Uterus (tissue), 2 donors: Measurements from ENCODE around the gene TMEM82.

Experiments used
- POLR2A ChIP-seq, 2 donors: fragments of 450-650 bp; IDR thresholded peaks; one replicate each; pipeline ENCODE4 v1.6.1; 2016; ENCODE audit warnings: antibody characterized with exemption in 2 of 2, mild to moderate bottlenecking in 1 of 2, moderate library complexity in 1 of 2
- TF ChIP-seq, protein P1 (sequence below), 4 experiments: fragments of 200-600 bp in 2 of 4; fragments of 450-650 bp in 2 of 4; sonication (generic) in 2 of 4; IDR thresholded peaks; one replicate each; pipeline ENCODE4 v1.5.1; 2016 to 2019; ENCODE audit warnings: antibody characterized with exemption in 4 of 4, mild to moderate bottlenecking in 2 of 4, moderate library complexity in 1 of 4

GRCh38 chr1:15730936-15731335 is 11.4 kb upstream of the TMEM82 start:
- TF ChIP-seq POLR2A (IDR thresholded peaks at IDR 0.05), result no peak
- TF ChIP-seq, protein P1, sequence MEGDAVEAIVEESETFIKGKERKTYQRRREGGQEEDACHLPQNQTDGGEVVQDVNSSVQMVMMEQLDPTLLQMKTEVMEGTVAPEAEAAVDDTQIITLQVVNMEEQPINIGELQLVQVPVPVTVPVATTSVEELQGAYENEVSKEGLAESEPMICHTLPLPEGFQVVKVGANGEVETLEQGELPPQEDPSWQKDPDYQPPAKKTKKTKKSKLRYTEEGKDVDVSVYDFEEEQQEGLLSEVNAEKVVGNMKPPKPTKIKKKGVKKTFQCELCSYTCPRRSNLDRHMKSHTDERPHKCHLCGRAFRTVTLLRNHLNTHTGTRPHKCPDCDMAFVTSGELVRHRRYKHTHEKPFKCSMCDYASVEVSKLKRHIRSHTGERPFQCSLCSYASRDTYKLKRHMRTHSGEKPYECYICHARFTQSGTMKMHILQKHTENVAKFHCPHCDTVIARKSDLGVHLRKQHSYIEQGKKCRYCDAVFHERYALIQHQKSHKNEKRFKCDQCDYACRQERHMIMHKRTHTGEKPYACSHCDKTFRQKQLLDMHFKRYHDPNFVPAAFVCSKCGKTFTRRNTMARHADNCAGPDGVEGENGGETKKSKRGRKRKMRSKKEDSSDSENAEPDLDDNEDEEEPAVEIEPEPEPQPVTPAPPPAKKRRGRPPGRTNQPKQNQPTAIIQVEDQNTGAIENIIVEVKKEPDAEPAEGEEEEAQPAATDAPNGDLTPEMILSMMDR (IDR thresholded peaks at IDR 0.05), result no peak
